Mesenchymal stem cell (in vitro differentiated cells and primary cell): ENCODE measurements around the gene ELMO1.

Experiments
- DNase-seq: peaks from one replicate; pipeline ENCODE4 v3.0.0-alpha.2; 2013
- H2AFZ ChIP-seq: one replicate; pipeline ENCODE4 v1.6.1; 2013; ENCODE audit warnings: low read depth, mild to moderate bottlenecking, control low read depth, inconsistent platforms, low read length, moderate library complexity
- H2AK5ac ChIP-seq: 2 replicates; pipeline ENCODE4 v1.6.1; 2013; ENCODE audit warnings: low read length, moderate library complexity, mild to moderate bottlenecking, inconsistent platforms; ENCODE audit not compliant: severe bottlenecking
- H2BK120ac ChIP-seq: one replicate; pipeline ENCODE4 v1.6.1; 2013; ENCODE audit warnings: low read depth, mild to moderate bottlenecking, inconsistent platforms, low read length, moderate library complexity
- H2BK12ac ChIP-seq, 2 experiments: one replicate each; pipeline ENCODE4 v1.6.1; 2013; ENCODE audit warnings: inconsistent platforms in 2 of 2, low read length in 2 of 2, mild to moderate bottlenecking in 2 of 2, moderate library complexity in 2 of 2, control low read depth in 1 of 2
- H2BK15ac ChIP-seq: one replicate; pipeline ENCODE4 v1.6.1; 2013; ENCODE audit warnings: mild to moderate bottlenecking, low read depth, inconsistent platforms; ENCODE audit not compliant: poor library complexity, severe bottlenecking
- H2BK5ac ChIP-seq: 2 replicates; pipeline ENCODE4 v1.6.1; 2013; ENCODE audit warnings: low read depth, mild to moderate bottlenecking, low read length, control low read depth, inconsistent platforms; ENCODE audit not compliant: poor library complexity, severe bottlenecking
- H3K14ac ChIP-seq, 2 experiments: one replicate each; pipeline ENCODE4 v1.6.1; 2013; ENCODE audit warnings: inconsistent platforms in 2 of 2, low read length in 2 of 2, control low read depth in 1 of 2, mild to moderate bottlenecking in 1 of 2, moderate library complexity in 1 of 2
- H3K18ac ChIP-seq, 2 experiments: one replicate each; pipeline ENCODE4 v1.6.1; 2013; ENCODE audit warnings: inconsistent platforms in 2 of 2, low read length in 2 of 2, control low read depth in 1 of 2, low read depth in 1 of 2, mild to moderate bottlenecking in 1 of 2
- H3K23ac ChIP-seq, 2 experiments: one replicate each; pipeline ENCODE4 v1.6.1; 2013; ENCODE audit warnings: inconsistent platforms in 2 of 2, low read length in 2 of 2, mild to moderate bottlenecking in 2 of 2, moderate library complexity in 2 of 2, control low read depth in 1 of 2
- H3K27ac ChIP-seq: 2 replicates; pipeline ENCODE4 v1.5.1; 2013; ENCODE audit warnings: mild to moderate bottlenecking, moderate library complexity, low read length, control low read depth, inconsistent platforms; ENCODE audit not compliant: poor library complexity, severe bottlenecking
- H3K27me3 ChIP-seq, 2 experiments: 2 replicates each; pipeline versions ENCODE4 v1.6.1 to v1.7.0; 2013; ENCODE audit warnings: low read length in 2 of 2, mild to moderate bottlenecking in 2 of 2, moderate library complexity in 2 of 2, control low read depth in 1 of 2, inconsistent platforms in 1 of 2; ENCODE audit not compliant: control insufficient read depth in 1 of 2, insufficient read depth in 1 of 2
- H3K36me3 ChIP-seq, 2 experiments: 2 replicates each; pipeline versions ENCODE4 v1.6.1 to v1.7.0; 2013; ENCODE audit warnings: low read length in 2 of 2, control low read depth in 1 of 2, inconsistent platforms in 1 of 2, low read depth in 1 of 2, mild to moderate bottlenecking in 1 of 2; ENCODE audit not compliant: insufficient read depth in 2 of 2, control insufficient read depth in 1 of 2
- H3K4ac ChIP-seq, 2 experiments: one replicate each; pipeline ENCODE4 v1.6.1; 2013; ENCODE audit warnings: inconsistent platforms in 2 of 2, low read length in 2 of 2, mild to moderate bottlenecking in 2 of 2, moderate library complexity in 2 of 2, control low read depth in 1 of 2, low read depth in 1 of 2
- H3K4me1 ChIP-seq: 2 replicates; pipeline ENCODE4 v1.6.1; 2013; ENCODE audit warnings: low read depth, low read length, control low read depth; ENCODE audit not compliant: control insufficient read depth, insufficient read depth
- H3K4me2 ChIP-seq: 2 replicates; pipeline ENCODE4 v1.6.1; 2013; ENCODE audit warnings: low read length, mild to moderate bottlenecking, inconsistent platforms; ENCODE audit not compliant: poor library complexity, severe bottlenecking
- H3K4me3 ChIP-seq, 2 experiments: 2 replicates each; pipeline versions ENCODE4 v1.5.1 to v1.7.0; 2013; ENCODE audit warnings: low read length in 2 of 2, mild to moderate bottlenecking in 2 of 2, control low read depth in 1 of 2, low read depth in 1 of 2; ENCODE audit not compliant: insufficient read depth in 1 of 2
- H3K79me1 ChIP-seq: replicated peaks from 2 replicates; pipeline ENCODE4 v1.6.1; 2013; ENCODE audit warnings: mild to moderate bottlenecking, control low read depth, low read length, inconsistent platforms; ENCODE audit not compliant: poor library complexity, severe bottlenecking
- H3K9ac ChIP-seq: 2 replicates; pipeline ENCODE4 v1.7.0; 2013; ENCODE audit warnings: mild to moderate bottlenecking, low read length, moderate library complexity
- H3K9me3 ChIP-seq: 2 replicates; pipeline ENCODE4 v1.7.0; 2013; ENCODE audit warnings: mild to moderate bottlenecking, low read length; ENCODE audit not compliant: control insufficient read depth
- H4K8ac ChIP-seq: one replicate; pipeline ENCODE4 v1.6.1; 2013; ENCODE audit warnings: inconsistent platforms, mild to moderate bottlenecking, low read length, moderate library complexity
- H4K91ac ChIP-seq: one replicate; pipeline ENCODE4 v1.6.1; 2013; ENCODE audit warnings: mild to moderate bottlenecking, low read length, inconsistent platforms
- WGBS: methylation state at CpG from one replicate; pipeline ENCODE4 v1.1.7; 2013; ENCODE audit warnings: mixed read lengths; 5-methylcytosine and 5-hydroxymethylcytosine counted together

ELMO1 gene

DNA sequence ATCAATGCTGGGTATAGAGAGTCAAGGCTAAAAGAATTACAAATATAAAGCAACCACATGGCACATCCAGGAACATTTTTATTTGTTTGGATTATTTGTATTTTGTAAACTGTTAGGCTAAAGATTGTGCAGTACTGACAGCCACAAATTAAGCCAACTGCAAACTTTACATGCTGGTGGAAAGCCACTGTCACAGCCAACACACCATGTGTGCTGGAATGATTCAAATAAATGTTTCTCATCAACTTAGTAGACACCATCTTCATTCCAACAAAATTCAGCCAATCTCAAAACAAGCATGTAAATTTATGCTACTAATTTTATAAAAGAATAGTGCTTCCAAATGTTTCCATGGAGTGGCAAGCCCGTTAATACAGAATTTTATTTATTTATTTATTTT, 211.8 kb downstream of the ELMO1 start:
- Histone ChIP-seq H2BK120ac (no peak overlapping the region), H3K27ac (no peak overlapping the region), H3K27me3 (no peaks in the 10 kb centered on the region), H4K91ac (no peak overlapping the region), H3K79me1 (no peaks in the 10 kb centered on the region), H3K23ac (no peak overlapping the region), H2BK12ac (no peak overlapping the region), H3K4me3 (no peak overlapping the region), H2BK15ac (no peak overlapping the region), H2AK5ac (no peak overlapping the region), H3K14ac (no peak overlapping the region), H2BK5ac (no peak overlapping the region), H3K4ac (no peak overlapping the region), H3K9me3 (no peaks in the 10 kb centered on the region), H3K4me1 (no peaks in the 10 kb centered on the region), H3K36me3 (no peaks in the 10 kb centered on the region), H3K4me2 (no peak overlapping the region), H3K18ac (no peak overlapping the region), H4K8ac (no peak overlapping the region), H3K9ac (no peak overlapping the region), H2AFZ (no peak overlapping the region)
- WGBS: no CpG with 5 or more reads among the region's 1 CpG
- DNase-seq: no peak

- H3K14ac ChIP-seq: no peak overlapping the region
- H2BK5ac ChIP-seq: no peak overlapping the region
- H4K91ac ChIP-seq: no peak overlapping the region
- 64% methylated on average over 3 of the region's 4 CpGs for WGBS
- H3K27ac ChIP-seq: no peak overlapping the region
- no peak overlapping the region for H4K8ac ChIP-seq
- H3K18ac ChIP-seq: no peak overlapping the region
- H2BK12ac ChIP-seq: no peak overlapping the region
- no peak overlapping the region for H3K23ac ChIP-seq
- no peak overlapping the region for H3K4me2 ChIP-seq
- H3K4ac ChIP-seq: no peak overlapping the region
- no peak overlapping the region for H2AK5ac ChIP-seq
- no peaks in the 10 kb centered on the region for H3K4me1 ChIP-seq
- no peak overlapping the region for H3K9ac ChIP-seq
- no peak for DNase-seq
- no peaks in the 10 kb centered on the region for H3K27me3 ChIP-seq
- no peak overlapping the region for H3K4me3 ChIP-seq
- H3K79me1 ChIP-seq: no peaks in the 10 kb centered on the region
- no peak overlapping the region for H2BK120ac ChIP-seq
- H3K36me3 ChIP-seq: no peaks in the 10 kb centered on the region
- H3K9me3 ChIP-seq: no peaks in the 10 kb centered on the region
- H2BK15ac ChIP-seq: no peak overlapping the region
- H2AFZ ChIP-seq: no peak overlapping the region
Measured at GRCh38 chr7:37235813-37236212, 212.9 kb downstream of the ELMO1 start.

DNA sequence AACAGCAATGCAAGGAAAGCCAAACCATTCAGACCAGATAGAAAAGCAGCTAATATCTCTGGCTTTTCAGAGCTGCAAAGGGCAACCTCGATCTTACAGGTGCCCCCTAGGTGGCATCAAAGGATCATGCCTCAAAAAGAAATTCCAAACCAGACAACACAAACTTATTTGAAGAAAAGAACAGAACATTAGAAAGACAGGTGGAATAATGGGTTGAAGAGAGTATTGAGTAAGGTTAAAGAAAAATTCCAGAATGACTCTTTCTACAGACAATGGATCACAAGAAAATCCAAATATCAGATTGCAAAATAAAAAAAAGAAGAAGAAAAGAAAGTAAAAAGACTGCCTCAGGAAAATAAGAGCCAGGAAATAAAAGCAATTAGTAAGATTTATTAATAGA, 213.7 kb downstream of the ELMO1 start:
- no peak overlapping the region for H2AK5ac ChIP-seq
- no peak overlapping the region for H3K4me3 ChIP-seq
- H3K27ac ChIP-seq: no peak overlapping the region
- H3K14ac ChIP-seq: no peak overlapping the region
- H3K18ac ChIP-seq: no peak overlapping the region
- H4K91ac ChIP-seq: no peak overlapping the region
- H3K27me3 ChIP-seq: no peaks in the 10 kb centered on the region
- no peak overlapping the region for H2AFZ ChIP-seq
- H2BK12ac ChIP-seq: no peak overlapping the region
- H3K4me2 ChIP-seq: no peak overlapping the region
- H3K4ac ChIP-seq: no peak overlapping the region
- H2BK120ac ChIP-seq: no peak overlapping the region
- H4K8ac ChIP-seq: no peak overlapping the region
- peak; percentile 7 for DNase-seq
- no peaks in the 10 kb centered on the region for H3K9me3 ChIP-seq
- no peaks in the 10 kb centered on the region for H3K79me1 ChIP-seq
- no peak overlapping the region for H3K23ac ChIP-seq
- no peaks in the 10 kb centered on the region for H3K4me1 ChIP-seq
- no peak overlapping the region for H3K9ac ChIP-seq
- no peak overlapping the region for H2BK5ac ChIP-seq
- no peak overlapping the region for H2BK15ac ChIP-seq
- no peaks in the 10 kb centered on the region for H3K36me3 ChIP-seq
- no CpG with 5 or more reads among the region's 1 CpG for WGBS

DNA sequence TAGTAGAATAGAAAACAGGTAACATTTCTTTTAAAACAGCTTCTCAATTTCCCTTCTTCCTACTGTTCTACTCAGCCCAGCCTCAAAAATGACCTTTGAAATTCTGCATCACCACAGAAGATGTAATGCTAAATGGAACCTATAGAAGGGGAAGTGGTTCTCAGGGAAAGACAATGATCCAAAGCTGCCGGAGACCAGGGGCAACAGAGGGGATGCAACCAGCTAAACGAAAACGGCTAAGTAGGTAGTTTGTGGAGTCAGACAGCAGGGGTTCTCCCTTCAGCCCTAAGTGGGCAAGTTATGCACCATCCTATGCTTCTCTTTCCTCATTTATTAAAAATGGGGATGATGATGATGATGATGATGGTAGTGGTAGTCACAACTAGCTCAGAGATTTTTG, 214.3 kb downstream of the ELMO1 start:
- Histone ChIP-seq H3K9me3 (no peaks in the 10 kb centered on the region), H3K4me1 (no peaks in the 10 kb centered on the region), H2BK120ac (no peak overlapping the region), H4K91ac (no peak overlapping the region), H3K14ac (no peak overlapping the region), H2BK15ac (no peak overlapping the region), H3K79me1 (no peaks in the 10 kb centered on the region), H2BK5ac (no peak overlapping the region), H3K36me3 (no peaks in the 10 kb centered on the region), H4K8ac (no peak overlapping the region), H3K4ac (no peak overlapping the region), H3K27ac (no peak overlapping the region), H3K27me3 (no peaks in the 10 kb centered on the region), H2AFZ (no peak overlapping the region), H3K23ac (no peak overlapping the region), H3K9ac (no peak overlapping the region), H3K4me2 (no peak overlapping the region), H3K4me3 (no peak overlapping the region), H3K18ac (no peak overlapping the region), H2AK5ac (no peak overlapping the region), H2BK12ac (no peak overlapping the region)
- DNase-seq: no peak
- 55% methylated on average over 3 of the region's 3 CpGs for WGBS
